ENCODE data around the gene ASPA. TPM values are rescaled to one million over a fixed set of nuclear protein-coding genes. Genes with fewer than 3 reads are reported as not detected.

Gene ASPA
- total and polyA plus RNA-seq, 2 donors (not counting 3 experiments of a cell fraction or from before 2014, with no cell fraction given), result 0.01 TPM; not detected in 1

DNA sequence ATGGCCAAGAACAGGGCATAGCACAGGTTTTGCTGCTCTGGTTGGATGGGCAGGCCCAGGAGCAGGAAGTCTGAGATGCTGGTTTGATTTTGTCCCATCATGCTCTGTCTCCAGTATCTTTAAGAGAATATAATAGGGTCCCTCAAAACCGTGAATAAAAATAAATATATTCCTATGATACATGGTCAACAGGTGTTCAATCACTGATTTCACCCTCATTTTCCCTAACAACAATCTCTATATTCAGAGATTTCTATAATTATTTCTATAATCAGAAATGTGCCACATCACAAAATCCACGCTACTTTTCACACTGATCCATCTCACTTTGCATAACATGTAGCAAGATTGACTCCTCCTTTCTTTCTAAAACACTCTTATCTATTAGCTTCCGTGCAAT, 42.1 kb upstream of the ASPA start, which contains the start of gene OR1E2:
OR1E2 (minus strand) TSS at position 101 of the 400 bp plus-strand sequence; CDS start at position 101, 0 bp downstream.
- H3K9me1 ChIP-seq (replicated peaks; ENCODE audit: control insufficient read depth, extremely low read depth, insufficient read depth, low read length), result no peaks in the 10 kb centered on the region
- BruUV-seq (replicated peaks), result no TSS peak

DNA sequence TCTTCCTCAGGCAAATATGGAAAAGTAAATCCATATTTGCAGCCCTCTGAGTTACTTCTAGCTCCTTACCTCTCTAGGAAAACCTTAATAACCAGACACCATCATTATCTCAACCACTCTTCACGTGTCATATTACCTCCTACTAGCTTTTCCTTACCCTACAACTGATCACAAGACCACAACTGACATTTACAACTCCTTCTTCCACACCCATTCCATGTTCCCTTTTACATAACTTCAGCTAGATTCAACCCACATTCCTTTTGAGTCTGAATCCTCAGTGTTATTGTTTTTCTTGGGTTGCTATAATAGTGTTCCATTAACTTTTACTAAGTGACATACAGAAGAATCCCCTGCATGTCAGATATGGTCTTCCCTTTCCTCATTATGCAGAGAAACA, 37.4 kb upstream of the ASPA start:
- Histone ChIP-seq H3K4me2 (ENCODE audit: insufficient read depth, low read length) (no peak overlapping the region), H2AFZ (ENCODE audit: low read depth, low read length) (no peak overlapping the region), H3K9ac (replicated peaks; ENCODE audit: extremely low read depth, insufficient read depth, low read length) (no peak overlapping the region), H3K36me3 (ENCODE audit: control insufficient read depth in 2 of 2, extremely low read depth in 1 of 2, insufficient read depth in 2 of 2, low read length in 2 of 2) (no peaks in the 10 kb centered on the region), H4K20me1 (replicated peaks; ENCODE audit: control insufficient read depth, extremely low read depth, insufficient read depth, low read length) (no peaks in the 10 kb centered on the region), H3K4me3 (replicated peaks in 1 of 3; ENCODE audit: insufficient read depth in 1 of 3, low read depth in 1 of 3, low read length in 3 of 3) (no peak overlapping the region), H3K9me3 (replicated peaks; ENCODE audit: control insufficient read depth, insufficient read depth, low read length) (peaks cover 2% of the 10 kb centered on the region), H3K79me2 (ENCODE audit: control insufficient read depth, insufficient read depth, low read length) (no peaks in the 10 kb centered on the region), H3K4me1 (ENCODE audit: control insufficient read depth, extremely low read depth, insufficient read depth, low read length) (no peaks in the 10 kb centered on the region), H3K27ac (ENCODE audit: insufficient read depth, low read depth, low read length) (no peak overlapping the region), H3K9me1 (replicated peaks; ENCODE audit: control insufficient read depth, extremely low read depth, insufficient read depth, low read length) (no peaks in the 10 kb centered on the region), H3K27me3 (ENCODE audit: control insufficient read depth in 2 of 2, insufficient read depth in 2 of 2, low read length in 2 of 2) (no peaks in the 10 kb centered on the region)
- DNase-seq (ENCODE audit: low read depth, low spot score) (no peak), FAIRE-seq (no peak)
- dilution Hi-C loops (cut with MboI; ENCODE audit: extremely low pct_ligation_motif_present, low sequenced_read_pairs) (no loop called here), intact Hi-C loops (cut with micrococcal nuclease) (no loop called here)
- BruUV-seq (replicated peaks), result no TSS peak
- TF ChIP-seq, protein P1, sequence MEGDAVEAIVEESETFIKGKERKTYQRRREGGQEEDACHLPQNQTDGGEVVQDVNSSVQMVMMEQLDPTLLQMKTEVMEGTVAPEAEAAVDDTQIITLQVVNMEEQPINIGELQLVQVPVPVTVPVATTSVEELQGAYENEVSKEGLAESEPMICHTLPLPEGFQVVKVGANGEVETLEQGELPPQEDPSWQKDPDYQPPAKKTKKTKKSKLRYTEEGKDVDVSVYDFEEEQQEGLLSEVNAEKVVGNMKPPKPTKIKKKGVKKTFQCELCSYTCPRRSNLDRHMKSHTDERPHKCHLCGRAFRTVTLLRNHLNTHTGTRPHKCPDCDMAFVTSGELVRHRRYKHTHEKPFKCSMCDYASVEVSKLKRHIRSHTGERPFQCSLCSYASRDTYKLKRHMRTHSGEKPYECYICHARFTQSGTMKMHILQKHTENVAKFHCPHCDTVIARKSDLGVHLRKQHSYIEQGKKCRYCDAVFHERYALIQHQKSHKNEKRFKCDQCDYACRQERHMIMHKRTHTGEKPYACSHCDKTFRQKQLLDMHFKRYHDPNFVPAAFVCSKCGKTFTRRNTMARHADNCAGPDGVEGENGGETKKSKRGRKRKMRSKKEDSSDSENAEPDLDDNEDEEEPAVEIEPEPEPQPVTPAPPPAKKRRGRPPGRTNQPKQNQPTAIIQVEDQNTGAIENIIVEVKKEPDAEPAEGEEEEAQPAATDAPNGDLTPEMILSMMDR (IDR thresholded peaks at IDR 0.05; ENCODE audit: extremely low read depth in 1 of 2, insufficient read depth in 1 of 2, low read depth in 1 of 2, low read length in 2 of 2), result no peak
- TF ChIP-seq MYC (IDR thresholded peaks at IDR 0.05; ENCODE audit: low read depth, low read length) (no peak), POLR2AphosphoS5 (IDR thresholded peaks at IDR 0.05; ENCODE audit: insufficient read depth, low read depth, low read length) (no peak), JUN (IDR thresholded peaks at IDR 0.05; ENCODE audit: borderline replicate concordance, insufficient read depth, insufficient read length, low read depth) (no peak), FOS (IDR thresholded peaks at IDR 0.05; ENCODE audit: borderline replicate concordance, insufficient read depth, low read length) (no peak), GATA2 (IDR thresholded peaks at IDR 0.05; ENCODE audit: insufficient read depth, insufficient read length, low read depth, low read length) (no peak), EZH2 (IDR thresholded peaks at IDR 0.05; ENCODE audit: borderline replicate concordance, low read depth, low read length, severe bottlenecking) (no peak), POLR2A (IDR thresholded peaks at IDR 0.05; ENCODE audit: low read depth, low read length) (no peak)
- TF ChIP-seq, protein P2, sequence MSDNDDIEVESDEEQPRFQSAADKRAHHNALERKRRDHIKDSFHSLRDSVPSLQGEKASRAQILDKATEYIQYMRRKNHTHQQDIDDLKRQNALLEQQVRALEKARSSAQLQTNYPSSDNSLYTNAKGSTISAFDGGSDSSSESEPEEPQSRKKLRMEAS (IDR thresholded peaks at IDR 0.05; ENCODE audit: insufficient read depth, insufficient read length), result no peak
- ChIA-PET POLR2A (no interaction called here), CTCF (no interaction called here)

More for the DNA sequence above, 42.1 kb upstream of the ASPA start, which contains the start of gene OR1E2:
- Histone ChIP-seq H2AFZ (ENCODE audit: low read depth, low read length) (no peak within 1 kb of the TSS), H3K79me2 (ENCODE audit: control insufficient read depth, insufficient read depth, low read length) (no peaks in the 10 kb centered on the region), H3K4me3 (replicated peaks in 1 of 3; ENCODE audit: insufficient read depth in 1 of 3, low read depth in 1 of 3, low read length in 3 of 3) (no peak within 1 kb of the TSS), H3K27ac (ENCODE audit: insufficient read depth, low read depth, low read length) (no peak within 1 kb of the TSS), H3K27me3 (ENCODE audit: control insufficient read depth in 2 of 2, insufficient read depth in 2 of 2, low read length in 2 of 2) (no peaks in the 10 kb centered on the region), H3K36me3 (ENCODE audit: control insufficient read depth in 2 of 2, extremely low read depth in 1 of 2, insufficient read depth in 2 of 2, low read length in 2 of 2) (no peaks in the 10 kb centered on the region), H3K4me2 (ENCODE audit: insufficient read depth, low read length) (no peak within 1 kb of the TSS), H3K9ac (replicated peaks; ENCODE audit: extremely low read depth, insufficient read depth, low read length) (no peak within 1 kb of the TSS), H3K4me1 (ENCODE audit: control insufficient read depth, extremely low read depth, insufficient read depth, low read length) (no peaks in the 10 kb centered on the region), H4K20me1 (replicated peaks; ENCODE audit: control insufficient read depth, extremely low read depth, insufficient read depth, low read length) (no peaks in the 10 kb centered on the region), H3K9me3 (replicated peaks; ENCODE audit: control insufficient read depth, insufficient read depth, low read length) (peaks cover 2% of the 10 kb centered on the region)
- intact Hi-C loops (cut with micrococcal nuclease), result no loop called here
- dilution Hi-C loops (cut with MboI; ENCODE audit: extremely low pct_ligation_motif_present, low sequenced_read_pairs), result no loop called here
- no peak for DNase-seq (ENCODE audit: low read depth, low spot score)
- POLR2A ChIA-PET, result no interaction called here
- CTCF ChIA-PET, result no interaction called here
- TF ChIP-seq, protein P1 (IDR thresholded peaks at IDR 0.05; ENCODE audit: extremely low read depth in 1 of 2, insufficient read depth in 1 of 2, low read depth in 1 of 2, low read length in 2 of 2), result no peak
- TF ChIP-seq POLR2AphosphoS5 (IDR thresholded peaks at IDR 0.05; ENCODE audit: insufficient read depth, low read depth, low read length) (no peak), FOS (IDR thresholded peaks at IDR 0.05; ENCODE audit: borderline replicate concordance, insufficient read depth, low read length) (no peak), POLR2A (IDR thresholded peaks at IDR 0.05; ENCODE audit: low read depth, low read length) (no peak), MYC (IDR thresholded peaks at IDR 0.05; ENCODE audit: low read depth, low read length) (no peak)
- TF ChIP-seq, protein P2 (IDR thresholded peaks at IDR 0.05; ENCODE audit: insufficient read depth, insufficient read length), result no peak
- no peak for FAIRE-seq

All from endothelial cell of umbilical vein (primary cell).